ENCODE results near the gene ZDHHC8. TPM values are rescaled to one million over a fixed set of nuclear protein-coding genes. Genes with fewer than 3 reads are reported as not detected.

The ZDHHC8 gene
- total RNA-seq, 2 donors from 2014 or later = 27.9 to 34.1 TPM

- no peaks in the 10 kb centered on the region for H3K27me3 ChIP-seq
- H3K36me3 ChIP-seq = no peaks in the 10 kb centered on the region
- DNase-seq = no peak
- intact Hi-C loops (cut with DNase I) = no loop called here
- no peaks in the 10 kb centered on the region for H3K9me3 ChIP-seq
- no peak overlapping the region for H3K9ac ChIP-seq (ENCODE audit: low read depth in 2 of 2, low read length in 2 of 2)
- no peak overlapping the region for H3K4me3 ChIP-seq
- H3K4me1 ChIP-seq = no peaks in the 10 kb centered on the region
- no peak for TF ChIP-seq CTCF (IDR thresholded peaks at IDR 0.05)
- no peak overlapping the region for H3K27ac ChIP-seq
Measured at GRCh38 chr22:20180640-20181039, 49.0 kb downstream of the ZDHHC8 start.

GRCh38 chr22:20181194-20181883 lies 49.7 kb downstream of the ZDHHC8 start:
- no peaks in the 10 kb centered on the region for H3K4me1 ChIP-seq
- intact Hi-C loops (cut with DNase I) = no loop called here

GRCh38 chr22:20181884-20182236 lies 50.3 kb downstream of the ZDHHC8 start:
- H3K36me3 ChIP-seq = no peaks in the 10 kb centered on the region
- H3K4me1 ChIP-seq = no peaks in the 10 kb centered on the region
- H3K27me3 ChIP-seq = no peaks in the 10 kb centered on the region
- H3K9me3 ChIP-seq = no peaks in the 10 kb centered on the region
- DNase-seq = no peak
- H3K4me3 ChIP-seq = no peak overlapping the region
- no peak overlapping the region for H3K27ac ChIP-seq
- no peak for TF ChIP-seq CTCF (IDR thresholded peaks at IDR 0.05)
- intact Hi-C loops (cut with DNase I) = no loop called here
- H3K9ac ChIP-seq (ENCODE audit: low read depth in 2 of 2, low read length in 2 of 2) = no peak overlapping the region

More at GRCh38 chr22:20181194-20181883, 49.7 kb downstream of the ZDHHC8 start:
- H3K27me3 ChIP-seq = no peaks in the 10 kb centered on the region
- H3K36me3 ChIP-seq = no peaks in the 10 kb centered on the region
- DNase-seq = no peak
- H3K9me3 ChIP-seq = no peaks in the 10 kb centered on the region
- H3K27ac ChIP-seq = no peak overlapping the region
- H3K9ac ChIP-seq (ENCODE audit: low read depth in 2 of 2, low read length in 2 of 2) = no peak overlapping the region
- no peak for TF ChIP-seq CTCF (IDR thresholded peaks at IDR 0.05)
- no peak overlapping the region for H3K4me3 ChIP-seq

- no peak overlapping the region for H3K27ac ChIP-seq
- H3K9me3 ChIP-seq = no peaks in the 10 kb centered on the region
- H3K9ac ChIP-seq (ENCODE audit: low read depth in 2 of 2, low read length in 2 of 2) = no peak overlapping the region
- H3K27me3 ChIP-seq = no peaks in the 10 kb centered on the region
- H3K4me3 ChIP-seq = no peak overlapping the region
- no peaks in the 10 kb centered on the region for H3K36me3 ChIP-seq
- no peak for DNase-seq
- intact Hi-C loops (cut with DNase I) = no loop called here
- no peaks in the 10 kb centered on the region for H3K4me1 ChIP-seq
- no peak for TF ChIP-seq CTCF (IDR thresholded peaks at IDR 0.05)
Measured at GRCh38 chr22:20182365-20182764, 50.8 kb downstream of the ZDHHC8 start.

GRCh38 chr22:20183101-20183500 lies 51.5 kb downstream of the ZDHHC8 start:
- TF ChIP-seq CTCF (IDR thresholded peaks at IDR 0.05) = no peak
- intact Hi-C loops (cut with DNase I) = no loop called here
- Histone ChIP-seq H3K9me3 (no peaks in the 10 kb centered on the region), H3K27ac (no peak overlapping the region), H3K27me3 (no peaks in the 10 kb centered on the region), H3K4me1 (no peaks in the 10 kb centered on the region), H3K9ac (ENCODE audit: low read depth in 2 of 2, low read length in 2 of 2) (no peak overlapping the region), H3K4me3 (no peak overlapping the region), H3K36me3 (no peaks in the 10 kb centered on the region)
- no peak for DNase-seq
